Ramos (cell line): ENCODE data around the gene RORC.
"Not testable (repeated sequence)": the region's sequence is repeated elsewhere in the genome, so short reads cannot be mapped to it uniquely, and the experiment has no call there.

ENCODE experiments used
- in situ Hi-C: fragments of 300-500 bp; cut with MboI; formaldehyde crosslinking; loops from one replicate; pipeline ENCODE4 v1.14.3; 2022; ENCODE audit warnings: low sequenced_read_pairs; ENCODE audit not compliant: unreplicated experiment

The RORC gene

DNA sequence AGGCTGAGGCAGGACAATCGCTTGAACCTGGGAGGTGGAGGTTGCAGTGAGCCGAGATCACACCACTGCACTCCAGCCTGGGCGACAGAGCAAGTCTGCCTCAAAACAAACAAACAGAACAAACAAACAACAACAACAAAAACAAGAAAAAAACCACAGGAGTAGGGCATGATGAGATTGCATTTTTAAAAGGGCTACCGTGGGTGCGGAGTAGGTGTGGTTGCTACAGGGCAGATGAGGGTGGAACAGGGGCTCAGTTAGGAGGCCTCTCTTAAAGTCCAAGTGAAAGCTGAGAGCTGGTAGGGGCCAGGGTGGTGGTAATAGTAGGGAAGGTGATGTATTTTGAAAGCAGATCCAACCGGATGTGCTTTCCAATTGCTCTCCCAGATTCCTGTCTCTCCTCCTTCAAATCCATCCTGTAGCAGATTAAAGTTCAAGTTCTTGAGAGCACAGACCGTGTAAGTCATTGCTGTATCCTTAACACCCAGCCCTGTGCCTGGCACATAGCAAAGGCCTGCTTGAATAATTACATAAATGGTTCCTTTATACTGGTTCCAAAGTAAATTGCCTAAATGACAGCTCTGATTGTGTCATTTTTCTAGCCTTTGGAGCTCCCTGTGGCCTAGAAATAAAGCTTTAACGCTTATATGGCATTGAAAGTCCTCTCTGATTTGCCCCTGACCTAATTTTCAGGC, 22.2 kb downstream of the RORC start:
- in situ Hi-C loops = no loop called here

DNA sequence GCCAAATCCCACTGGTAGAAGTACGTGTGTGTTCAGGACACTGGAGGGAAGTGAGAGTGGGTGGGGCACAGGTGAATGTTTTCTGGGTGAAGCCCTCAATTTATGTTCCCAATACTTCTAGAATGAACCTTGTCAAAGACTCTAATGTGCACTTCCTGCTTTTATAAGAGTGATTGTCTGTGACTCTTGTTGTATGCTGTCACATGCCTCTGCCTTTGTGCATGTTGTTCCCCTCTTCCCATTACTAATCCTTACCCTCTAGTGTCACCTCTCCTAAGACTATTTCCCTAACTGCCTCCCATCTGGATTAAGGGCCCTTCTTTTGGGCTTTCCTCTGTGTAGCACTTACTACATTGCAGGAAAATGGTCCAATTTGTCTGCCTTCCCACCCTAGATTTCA, 23.8 kb downstream of the RORC start:
- in situ Hi-C loops = no loop called here

DNA sequence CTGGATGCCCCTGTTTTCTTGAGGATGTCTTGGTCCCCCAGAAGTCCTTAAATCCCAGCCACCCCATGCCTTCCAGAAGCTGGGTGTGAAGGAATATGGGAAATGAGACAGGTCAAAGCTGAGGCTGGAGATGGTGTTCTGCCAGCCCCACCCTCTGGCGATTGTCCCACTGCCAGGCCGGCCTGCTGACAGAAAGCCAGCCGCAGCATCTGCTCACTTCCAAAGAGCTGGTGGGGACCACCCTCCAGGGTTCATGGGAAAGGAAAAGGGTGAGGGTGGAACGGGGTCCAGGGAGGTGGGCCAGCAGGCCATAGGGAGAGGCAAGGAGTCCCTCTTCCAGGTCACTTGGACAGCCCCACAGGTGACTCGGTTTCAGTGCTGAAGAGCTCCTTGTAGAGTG, 24.5 kb downstream of the RORC start:
- in situ Hi-C loops = no loop called here

DNA sequence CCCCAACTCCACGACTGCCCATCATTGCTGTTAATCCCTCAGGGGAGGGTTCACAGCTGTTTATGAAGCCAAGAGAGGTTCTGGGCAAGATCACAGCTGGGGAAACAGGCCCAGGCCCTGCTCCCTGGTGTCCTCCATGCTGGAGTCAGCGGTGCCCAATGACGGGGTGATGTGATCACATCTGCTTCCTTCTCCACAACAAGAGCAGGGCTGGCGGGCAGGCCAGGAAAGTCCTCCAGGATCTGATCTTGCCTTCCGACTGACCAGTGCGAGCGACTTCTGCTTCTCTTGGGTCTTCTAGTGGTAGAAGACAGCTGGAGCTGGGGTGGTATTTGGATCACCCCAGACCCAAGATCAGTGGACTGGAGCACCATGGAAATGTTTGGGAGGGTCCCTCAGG, 25.4 kb downstream of the RORC start:
- in situ Hi-C loops = no loop called here

DNA sequence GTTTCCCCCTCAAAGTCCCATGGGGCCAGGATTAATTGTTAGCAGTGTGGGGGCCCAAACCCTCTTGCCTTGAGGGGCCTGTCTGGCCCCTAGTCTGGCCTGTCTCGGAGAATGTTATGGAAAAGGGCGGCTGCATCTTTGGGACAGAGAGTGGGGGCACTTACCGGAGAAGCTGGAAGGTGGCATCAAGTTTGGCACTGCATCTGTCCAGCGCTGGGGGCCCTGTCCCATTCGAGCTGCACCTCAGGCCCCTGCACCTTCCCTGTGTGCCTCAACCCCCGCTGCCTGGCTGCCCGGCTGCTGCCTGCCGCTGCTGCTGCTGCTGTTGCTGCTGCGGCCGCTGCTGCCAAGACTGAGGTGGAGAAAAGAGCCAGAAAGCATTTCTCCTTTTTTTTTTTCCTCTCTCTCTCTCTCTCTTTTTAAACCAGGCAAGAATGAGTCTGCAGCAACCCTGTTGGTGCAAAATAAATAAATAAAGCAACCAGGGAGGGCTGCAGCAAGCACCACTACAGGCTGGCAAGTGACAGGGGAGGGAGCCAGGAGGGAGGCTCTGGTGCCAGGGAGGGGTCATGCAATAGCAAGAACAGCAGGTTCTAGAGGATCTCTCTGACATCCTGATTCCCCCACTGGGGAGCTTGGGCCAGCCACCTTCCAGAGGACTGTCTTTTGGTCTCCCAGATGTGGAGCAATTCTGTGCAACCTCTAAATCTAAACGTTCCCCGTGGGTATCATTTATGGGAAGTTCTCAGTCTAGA, 26.4 kb downstream of the RORC start, which contains the start of gene LINGO4:
Gene LINGO4 (minus strand): TSS at position 354 of the 755 bp plus-strand sequence. CDS start 2,715 bp downstream, outside the sequence.
- in situ Hi-C loops = no loop called here

DNA sequence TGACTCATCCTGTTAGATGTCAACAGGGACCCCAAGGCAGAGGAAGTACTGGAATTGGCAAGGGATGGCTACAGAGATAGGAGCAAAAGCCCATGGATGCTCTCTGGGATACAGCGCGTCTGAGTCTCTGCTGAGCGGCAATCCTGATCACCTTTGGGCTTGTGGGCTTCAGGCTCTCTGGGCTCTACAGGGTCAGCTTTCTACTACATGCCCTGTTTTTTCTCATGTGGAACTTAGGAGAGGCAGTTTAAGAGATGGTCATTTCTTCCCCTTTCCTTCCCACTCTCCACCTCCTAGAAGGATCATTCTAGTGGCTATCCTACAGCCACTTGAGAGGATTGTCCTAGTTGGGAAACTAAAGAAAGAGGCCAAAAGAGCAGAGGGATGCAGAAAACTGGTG, 27.7 kb downstream of the RORC start:
- in situ Hi-C loops = no loop called here

DNA sequence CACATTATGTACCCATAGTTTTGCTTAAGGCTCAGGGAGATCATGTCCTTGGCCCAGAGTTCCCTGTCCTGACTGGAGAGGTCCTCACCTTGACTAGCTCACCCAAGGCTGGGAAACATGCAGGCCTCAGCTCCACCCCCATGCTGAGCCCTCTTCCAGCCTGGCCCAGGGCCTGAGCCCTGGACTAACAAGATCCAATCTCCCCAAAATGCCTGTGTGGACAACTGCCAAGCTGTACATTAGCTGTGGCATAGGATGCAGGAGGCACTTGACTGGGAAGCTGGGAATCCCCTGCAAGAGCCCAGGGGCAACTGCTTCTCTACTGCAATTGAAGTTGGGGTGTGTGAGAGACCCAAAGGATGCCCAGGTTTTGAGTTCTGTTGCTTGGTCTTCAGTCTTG, 28.4 kb downstream of the RORC start:
- in situ Hi-C loops = no loop called here

DNA sequence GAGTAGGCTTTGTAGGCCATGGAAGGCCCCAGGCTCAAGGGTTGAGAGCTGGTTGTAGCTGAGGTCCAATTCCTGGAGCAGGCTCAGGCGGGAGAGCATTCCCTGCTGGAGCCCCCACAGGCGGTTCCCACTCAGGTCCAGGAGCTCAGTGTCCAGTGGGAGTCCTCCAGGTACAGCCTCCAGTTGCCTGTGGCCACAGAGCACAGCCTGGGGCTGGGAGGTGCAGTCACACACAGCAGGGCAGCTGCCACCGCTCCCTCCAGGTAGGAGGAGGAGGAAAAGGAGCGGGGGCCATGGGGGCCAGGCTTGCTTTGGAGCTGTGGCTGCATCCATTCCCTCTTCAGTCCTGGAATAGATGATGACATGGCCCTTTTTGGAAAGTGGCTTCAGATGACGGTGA, 29.2 kb downstream of the RORC start:
- in situ Hi-C loops = no loop called here

DNA sequence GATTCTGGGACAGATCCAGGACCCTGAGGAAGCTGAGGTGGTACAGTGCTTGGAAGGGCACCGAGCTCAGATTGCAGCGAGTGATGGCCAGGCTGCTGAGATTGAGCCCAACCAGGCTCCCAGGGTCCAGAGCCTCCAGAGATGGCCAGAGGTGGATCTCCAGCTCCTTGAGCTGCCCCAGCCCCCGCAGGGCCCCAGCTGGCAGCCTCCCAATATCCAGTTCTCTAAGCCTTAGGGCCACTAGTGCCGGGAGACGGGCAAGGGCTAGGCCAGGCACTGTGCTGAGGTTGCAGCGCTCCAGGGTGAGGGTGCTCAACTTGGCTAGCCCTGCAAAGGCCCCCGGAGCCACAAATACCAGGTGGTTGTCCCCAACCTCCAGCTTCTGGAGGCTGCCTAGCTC, 29.8 kb downstream of the RORC start:
- in situ Hi-C loops = no loop called here

DNA sequence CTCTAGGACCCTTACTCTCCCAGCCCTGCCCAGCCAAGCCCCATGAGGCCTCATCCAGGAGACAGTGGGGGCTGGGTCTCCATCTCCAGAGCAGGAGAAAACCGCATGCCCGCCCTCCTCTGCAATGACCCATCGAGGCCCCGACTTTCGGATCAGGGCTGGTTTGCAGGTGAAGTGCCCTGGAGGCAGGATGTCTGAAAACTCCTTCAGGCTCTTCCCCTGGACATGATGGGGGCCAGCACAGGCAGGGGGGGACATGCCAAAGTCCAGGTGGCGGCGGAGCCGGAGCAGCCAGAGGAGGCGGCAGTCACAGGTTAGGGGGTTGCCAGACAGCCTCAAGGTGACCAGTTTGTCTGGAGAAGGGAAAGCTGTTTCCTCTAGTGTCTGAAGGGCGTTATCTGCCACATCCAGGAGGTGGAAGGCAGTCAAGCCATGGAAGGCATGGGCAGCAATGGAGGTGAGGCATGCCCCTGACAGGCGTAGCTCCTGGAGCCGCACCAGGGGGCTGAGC, 30.2 kb downstream of the RORC start:
- in situ Hi-C loops = no loop called here

DNA sequence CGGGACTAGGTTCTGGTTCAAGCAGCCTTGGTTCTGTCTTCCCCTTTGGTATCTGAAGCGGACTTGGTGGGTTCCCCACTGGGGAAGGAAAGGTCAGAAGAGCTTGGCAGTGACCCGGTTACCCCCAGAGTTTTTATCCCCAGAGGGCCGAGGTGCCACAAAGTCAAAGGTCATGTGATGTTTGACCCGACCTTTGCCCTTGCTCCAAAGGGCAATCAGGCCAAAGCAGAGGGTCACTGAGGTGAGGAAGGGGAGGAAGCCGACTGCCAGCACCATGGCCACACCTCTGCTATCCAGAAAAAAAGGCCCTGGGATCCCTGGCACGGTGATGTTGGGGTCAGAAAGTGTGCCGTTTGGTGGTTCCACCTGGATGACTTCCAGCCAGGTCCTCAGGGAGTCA, 30.8 kb downstream of the RORC start:
- in situ Hi-C loops = no loop called here

DNA sequence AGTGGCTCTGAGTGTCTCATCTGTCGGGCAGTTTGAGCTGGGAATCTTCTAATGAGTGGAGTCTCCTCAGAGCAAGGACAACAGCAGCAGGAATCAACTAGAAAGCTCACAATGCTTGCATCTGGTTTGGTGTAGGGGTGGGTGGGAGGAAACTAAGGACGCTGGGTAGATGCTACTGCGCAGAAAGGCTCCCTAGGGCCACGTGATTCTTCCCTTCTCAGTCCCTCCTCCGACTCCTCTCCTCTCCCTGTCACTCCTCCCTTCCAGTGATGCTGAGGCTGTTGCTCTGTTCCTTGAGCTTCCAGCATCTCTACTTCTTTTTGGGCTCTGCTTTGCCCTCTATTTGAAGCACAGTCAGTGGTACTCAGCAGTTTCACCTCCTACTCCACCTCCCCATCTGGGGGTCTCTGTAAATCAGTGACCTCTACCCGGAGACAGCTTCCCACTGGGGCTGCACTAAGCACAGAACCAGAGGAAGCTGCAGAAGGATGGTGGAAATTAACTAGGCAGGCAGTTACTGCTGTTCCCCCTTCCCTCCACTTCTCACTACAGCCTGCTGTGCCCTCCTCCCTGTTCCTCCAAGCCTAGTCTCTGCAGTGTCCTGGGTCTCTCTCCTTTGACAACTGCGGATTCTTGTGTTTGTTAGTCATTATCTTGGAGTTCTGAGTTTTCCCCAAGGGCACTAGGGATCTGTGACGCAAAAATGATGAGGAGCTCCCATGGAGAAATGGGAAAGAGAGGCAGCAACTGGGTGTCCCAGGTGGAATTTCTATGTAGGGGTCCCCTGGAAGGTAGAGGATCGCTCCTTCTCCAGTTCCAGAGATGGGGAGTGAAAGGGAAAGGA, 32.2 kb downstream of the RORC start:
- in situ Hi-C loops = no loop called here

DNA sequence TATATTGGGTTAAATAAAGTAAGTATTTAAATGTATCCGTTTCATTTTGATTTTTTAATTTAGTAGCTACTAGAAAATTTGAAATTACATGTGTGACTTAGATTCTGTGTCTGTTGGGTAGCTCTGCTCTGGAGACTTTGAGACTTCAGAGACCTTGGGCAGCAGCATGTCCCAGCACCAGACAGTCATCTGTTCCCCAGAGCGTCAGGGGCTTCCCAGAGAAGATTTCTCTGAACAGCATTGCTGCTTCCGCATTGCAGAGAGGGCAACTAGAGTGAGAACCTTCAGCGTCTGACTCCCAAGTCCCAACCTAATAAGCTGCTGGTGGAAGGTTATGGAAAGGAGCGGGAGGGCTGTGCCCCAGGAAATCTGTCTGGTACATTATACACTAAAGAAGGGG, 33.0 kb downstream of the RORC start:
- in situ Hi-C loops = no loop called here

DNA sequence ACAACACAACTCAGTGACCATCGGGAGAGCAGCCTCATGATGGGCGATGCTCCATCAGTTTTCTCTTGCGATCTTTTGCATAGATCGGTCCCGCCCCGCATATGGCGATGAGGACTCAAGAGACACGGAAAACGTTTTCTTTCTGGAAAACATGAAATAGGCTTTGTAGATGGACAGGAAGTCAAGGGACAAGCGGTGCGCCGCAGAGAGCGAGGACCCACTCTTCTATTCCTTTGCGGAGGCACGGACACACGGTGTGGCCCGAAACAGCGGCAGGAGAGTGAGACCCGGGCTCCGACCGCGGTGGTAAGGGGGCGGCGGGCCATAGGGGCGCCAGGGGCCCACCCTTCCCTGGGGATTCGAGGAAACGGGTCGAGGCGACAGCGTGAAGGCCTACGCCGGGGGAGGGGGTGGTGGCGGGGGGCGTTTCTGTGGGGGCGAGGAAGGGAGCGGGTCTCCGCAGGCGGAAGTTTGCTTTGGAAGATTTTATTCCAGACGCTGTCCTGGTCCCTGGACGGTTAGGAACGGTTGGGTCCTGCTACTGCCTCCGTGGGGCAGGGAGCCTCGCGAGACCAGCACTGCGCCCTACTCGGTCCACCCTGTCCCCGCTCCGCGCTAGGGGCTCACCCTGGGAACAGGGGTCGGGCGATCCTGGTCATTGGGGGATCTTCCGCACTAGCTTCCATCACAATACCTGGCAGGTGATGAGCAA, 40.5 kb downstream of the RORC start:
- in situ Hi-C loops = no loop called here

DNA sequence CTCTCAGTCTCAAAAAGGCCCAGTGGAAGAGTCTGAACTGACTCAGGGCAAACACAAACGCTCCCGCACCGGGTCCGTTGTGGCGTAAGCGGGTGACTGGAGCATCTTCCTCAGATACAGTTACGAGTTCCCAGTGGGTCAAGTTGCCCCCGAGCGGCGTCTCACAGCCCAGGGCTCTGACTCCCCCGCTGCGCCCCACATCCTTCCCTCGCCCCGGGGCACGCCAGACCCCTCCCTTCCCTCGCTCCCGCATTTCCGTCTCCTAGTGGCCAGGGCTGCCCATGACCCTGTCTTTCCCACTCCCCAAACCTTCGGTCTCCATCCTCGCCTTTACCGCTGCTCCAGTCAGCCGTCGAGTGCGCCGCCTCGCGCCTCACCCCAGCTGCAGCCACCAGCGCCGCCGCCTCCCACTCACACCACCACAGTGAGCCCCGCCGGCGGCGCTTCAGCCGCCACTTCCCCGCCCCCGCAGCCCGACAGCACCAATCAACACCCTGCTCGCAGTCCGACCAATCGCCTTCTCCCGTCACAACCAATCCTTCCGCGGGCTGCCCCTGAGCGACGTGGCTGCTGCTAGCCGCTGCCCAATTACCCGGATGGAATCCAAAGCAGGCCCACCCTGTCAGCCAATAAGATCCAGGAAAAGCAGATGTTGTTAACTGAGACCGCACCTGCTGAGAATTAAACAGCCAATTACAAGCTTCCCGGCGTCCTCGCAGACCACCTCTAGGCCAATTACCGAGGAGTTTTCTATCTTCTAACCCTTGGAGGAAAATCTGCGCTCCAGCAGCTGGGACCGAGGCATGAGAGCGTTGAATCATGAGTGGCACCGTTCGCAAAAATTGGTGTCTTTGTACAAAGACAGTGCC, 41.3 kb downstream of the RORC start, which contains the start of gene TDRKH:
Gene TDRKH (minus strand): TSS at position 430 of the 869 bp plus-strand sequence. CDS start 7,478 bp downstream, outside the sequence.
- in situ Hi-C loops = no loop called here

DNA sequence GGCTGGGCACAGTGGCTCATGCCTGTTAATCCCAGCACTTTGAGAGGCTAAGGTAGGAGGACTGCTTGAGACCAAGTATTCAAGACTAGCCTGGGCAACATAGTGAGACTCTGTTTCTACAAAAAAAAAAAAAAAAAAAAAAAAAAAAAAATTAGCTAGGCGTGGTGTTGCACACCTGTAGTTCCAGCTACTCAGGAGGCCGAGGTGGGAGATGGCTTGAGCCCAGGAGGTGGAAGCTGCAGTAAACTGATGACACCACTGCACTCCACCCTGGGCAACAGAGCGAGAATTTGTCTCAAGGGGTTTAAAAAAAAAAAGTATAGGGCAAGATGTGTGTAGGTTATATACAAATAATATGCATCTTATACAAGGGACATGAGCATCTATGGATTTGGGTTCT, 43.9 kb downstream of the RORC start:
- in situ Hi-C loops = no loop called here

DNA sequence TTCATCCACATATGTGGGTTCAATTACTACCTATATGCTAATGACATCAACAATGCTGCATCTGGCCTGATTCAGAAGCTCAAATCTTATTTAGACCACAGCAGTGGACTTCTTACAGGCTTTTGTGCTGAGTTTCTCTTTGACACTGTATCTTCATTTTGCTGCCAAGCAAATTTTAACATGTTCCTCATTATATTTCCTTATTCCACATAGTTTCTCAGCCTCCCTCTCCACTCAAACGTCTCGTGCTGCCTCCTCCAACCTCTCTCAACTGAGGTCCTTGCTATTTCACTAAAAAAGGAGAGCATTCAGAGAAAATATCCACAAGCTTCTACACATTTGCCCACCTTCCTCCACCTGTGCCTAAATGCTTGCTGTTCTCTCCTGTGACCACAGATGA, 47.8 kb downstream of the RORC start:
- in situ Hi-C loops = no loop called here

DNA sequence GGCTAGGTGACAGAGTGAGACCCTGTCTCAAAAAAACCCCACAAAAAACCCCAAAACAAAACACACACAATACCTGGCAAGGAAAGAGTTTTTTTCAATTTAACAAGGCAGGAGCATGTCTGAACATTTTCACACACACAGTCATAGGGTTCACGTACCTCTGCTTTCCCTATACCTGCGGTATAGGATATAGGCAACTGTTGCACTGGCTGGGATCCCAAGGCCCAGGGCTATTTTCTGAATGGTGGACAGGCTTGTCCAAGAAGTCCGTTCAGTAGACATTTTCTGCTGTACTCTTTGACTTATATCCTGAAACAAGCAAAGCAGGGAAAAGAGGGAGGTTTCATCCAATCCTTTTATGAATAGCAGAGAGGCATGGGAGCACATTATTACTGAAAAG, 48.9 kb downstream of the RORC start:
- in situ Hi-C loops = no loop called here

DNA sequence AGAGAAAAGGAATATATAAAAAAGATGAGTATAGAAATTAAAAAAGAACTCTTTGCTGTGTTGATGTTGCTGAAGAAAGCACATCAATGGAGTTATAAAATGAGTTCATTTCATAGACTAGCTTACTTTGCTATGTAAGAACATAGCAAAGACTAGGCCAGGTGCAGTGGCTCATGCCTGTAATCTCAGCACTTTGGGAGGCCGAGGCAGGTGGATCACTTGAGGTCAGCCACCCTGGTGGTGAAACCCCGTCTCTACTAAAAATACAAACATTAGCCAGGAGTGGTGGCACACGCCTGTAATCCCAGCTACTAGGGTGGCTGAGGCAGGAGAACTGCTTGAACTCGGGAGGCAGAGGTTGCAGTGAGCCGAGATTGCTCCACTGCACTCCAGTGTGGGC, 49.6 kb downstream of the RORC start:
- in situ Hi-C loops = not testable (repeated sequence)
